GM12878 (cell line): Measurements from ENCODE around the gene RPL9. TPM values are rescaled to one million over a fixed set of nuclear protein-coding genes. Genes with fewer than 3 reads are reported as not detected.

Experiments used
- ATAC-seq: fragments of 200-7000 bp; cut with Tn5 transposase; 3 replicates; pipeline ENCODE4 v1.9.1; 2020; ENCODE audit warnings: mild to moderate bottlenecking, moderate library complexity
- BruUV-seq: library from RNA; stranded (reverse); fragments of 400-500 nt; replicated peaks from 2 replicates; lab custom pipeline; 2021; lab: Mats Ljungman, UMichigan
- CTCF ChIA-PET: fragments of 300-600 bp; sonication (Branson Sonifier 250); formaldehyde crosslinking; extraction: SDS; loops from one replicate; lab custom pipeline; 2021; ENCODE audit warnings: inconsistent platforms; lab: Yijun Ruan, JAX
- POLR2A ChIA-PET: fragments of 350-600 bp; formaldehyde crosslinking; extraction: SDS; loops from one replicate; lab custom pipeline; 2021; ENCODE audit warnings: inconsistent platforms; lab: Charles Lee
- RAD21 ChIA-PET: fragments of 300-600 bp; sonication (Branson Sonifier 250); formaldehyde crosslinking; loops from one replicate; lab custom pipeline; 2023; ENCODE audit warnings: antibody characterized with exemption; ENCODE audit not compliant: unreplicated experiment; lab: Charles Lee
- SMC1A ChIA-PET: fragments of 300-600 bp; sonication (Branson Sonifier 250); formaldehyde crosslinking; loops from one replicate; lab custom pipeline; 2023; ENCODE audit not compliant: unreplicated experiment, uncharacterized antibody; lab: Charles Lee
- DNase-seq: peaks from one replicate; pipeline ENCODE4 v3.0.0-alpha.2; 2011; ENCODE audit warnings: low read depth, low spot score
- FAIRE-seq: peaks from 3 replicates; lab custom pipeline; 2011; peaks lifted over from hg19 to GRCh38; lab: Jason Lieb, UNC
- H2AFZ ChIP-seq: 2 replicates; pipeline ENCODE4 v1.6.0; 2011; ENCODE audit warnings: low read depth, low read length, control low read depth; ENCODE audit not compliant: control insufficient read depth
- H3K27ac ChIP-seq: 2 replicates; pipeline ENCODE4 v1.5.1; 2011; ENCODE audit warnings: control low read depth; ENCODE audit not compliant: control insufficient read depth, insufficient read depth
- H3K27me3 ChIP-seq, 2 experiments: replicated peaks in 1 of 2; 2 replicates each; pipeline versions ENCODE4 v1.6.0 to v1.6.1; 2011; ENCODE audit warnings: low read length in 1 of 2; ENCODE audit not compliant: control insufficient read depth in 2 of 2, insufficient read depth in 2 of 2
- H3K36me3 ChIP-seq, 2 experiments: 2 replicates each; pipeline ENCODE4 v1.5.1; 2011; ENCODE audit warnings: low read length in 1 of 2; ENCODE audit not compliant: control insufficient read depth in 2 of 2, insufficient read depth in 2 of 2
- H3K4me1 ChIP-seq: 2 replicates; pipeline ENCODE4 v1.6.1; 2011; ENCODE audit warnings: mild to moderate bottlenecking, low read length, moderate library complexity, mixed read lengths; ENCODE audit not compliant: control insufficient read depth, insufficient read depth
- H3K4me2 ChIP-seq: 2 replicates; pipeline ENCODE4 v1.6.0; 2011; ENCODE audit warnings: control low read depth; ENCODE audit not compliant: control insufficient read depth, insufficient read depth
- H3K4me3 ChIP-seq: fragments of 200-600 bp; sonication (generic); 2 replicates; pipeline ENCODE4 v1.5.1; 2016
- H3K79me2 ChIP-seq: 2 replicates; pipeline ENCODE4 v1.6.0; 2011; ENCODE audit warnings: low read length; ENCODE audit not compliant: control insufficient read depth, insufficient read depth
- H3K9ac ChIP-seq: 2 replicates; pipeline ENCODE4 v1.8.0; 2011; ENCODE audit warnings: low read length, control low read depth, mixed read lengths; ENCODE audit not compliant: control insufficient read depth, insufficient read depth
- H3K9me3 ChIP-seq: replicated peaks from 3 replicates; pipeline ENCODE4 v1.5.1; 2011; ENCODE audit warnings: mild to moderate bottlenecking, low read length; ENCODE audit not compliant: control insufficient read depth, insufficient read depth
- H4K20me1 ChIP-seq: 2 replicates; pipeline ENCODE4 v1.6.0; 2011; ENCODE audit not compliant: control insufficient read depth, insufficient read depth
- ASH2L ChIP-seq: fragments of 300-600, 200-600 bp; sonication (generic); IDR thresholded peaks from 2 replicates; pipeline ENCODE4 v1.6.1; 2017; ENCODE audit warnings: low read depth, mild to moderate bottlenecking, borderline replicate concordance
- BCLAF1 ChIP-seq: fragments of 450-650 bp; IDR thresholded peaks from 2 replicates; pipeline ENCODE4 v1.6.1; 2017; ENCODE audit warnings: antibody characterized with exemption, mild to moderate bottlenecking, moderate library complexity
- FOXM1 ChIP-seq: IDR thresholded peaks from 2 replicates; pipeline ENCODE4 v1.6.1; 2012; ENCODE audit warnings: low read depth, mild to moderate bottlenecking, inconsistent platforms, low read length, moderate library complexity
- HDAC2 ChIP-seq: fragments of 200-600 bp; sonication (generic); IDR thresholded peaks from 2 replicates; pipeline ENCODE4 v1.6.1; 2017
- IRF3 ChIP-seq: fragments of 450-650 bp; IDR thresholded peaks from 2 replicates; pipeline ENCODE4 v1.6.1; 2014; ENCODE audit warnings: mild to moderate bottlenecking
- JUNB ChIP-seq: IDR thresholded peaks from 2 replicates; pipeline ENCODE4 v1.6.1; 2016; ENCODE audit warnings: antibody characterized with exemption, mild to moderate bottlenecking
- REST ChIP-seq: IDR thresholded peaks from 2 replicates; pipeline ENCODE4 v1.6.1; 2012; ENCODE audit warnings: mild to moderate bottlenecking, low read depth, low read length
- ZNF24 ChIP-seq: fragments of 450-650 bp; IDR thresholded peaks from 2 replicates; pipeline ENCODE4 v1.6.1; 2017; ENCODE audit warnings: antibody characterized with exemption, mild to moderate bottlenecking
- ZNF384 ChIP-seq: IDR thresholded peaks from 2 replicates; pipeline ENCODE4 v1.6.1; 2012; ENCODE audit warnings: low read depth, mild to moderate bottlenecking, low read length, improper control_type of control experiment, borderline replicate concordance
- WGBS: methylation state at CpG from one replicate; pipeline ENCODE4 v1.1.6; 2016; ENCODE audit warnings: low lambda C conversion rate; ENCODE audit not compliant: insufficient replicate concordance, insufficient coverage; ENCODE audit errors: missing lambda C conversion rate; 5-methylcytosine and 5-hydroxymethylcytosine counted together
- in situ Hi-C: fragments of 300-500 bp; cut with MboI; formaldehyde crosslinking; loops from 9 replicates; pipeline ENCODE4 v1.14.3; 2018; ENCODE audit warnings: mixed read lengths
- intact Hi-C: fragments of 100-400 bp; cut with micrococcal nuclease; formaldehyde crosslinking; loops from one replicate; pipeline ENCODE4 v1.14.2; 2022; ENCODE audit not compliant: unreplicated experiment
- polyA plus RNA-seq, 11 experiments: library from polyadenylated mRNA; depleted of rRNA in 4 of 11; unstranded in 6 of 11; stranded (reverse) in 5 of 11; fragments of >200 nt; fragmentation: Nextera tagmentation in 4 of 11; fragmentation: Illumina TruSeq in 1 of 11; extraction: Ambion mirVana in 4 of 11; extraction: Trizol in 1 of 11; gene quantifications; 1 replicate in 1 of 11; 2 replicates in 10 of 11; pipeline versions ENCODE4 v1.2.1 to v1.2.3, GENCODE V29; 2011 to 2016; ENCODE audit warnings: inconsistent platforms in 2 of 11, missing spikeins in 2 of 11, low read depth in 1 of 11
- total RNA-seq, 4 experiments: library from RNA; depleted of rRNA in 3 of 4; stranded (reverse); fragments of >200 nt in 3 of 4; fragmentation: Illumina TruSeq in 1 of 4; extraction: Trizol in 1 of 4; gene quantifications; 2 replicates each; pipeline versions ENCODE4 v1.2.1 to v1.2.3, GENCODE V29; 2013 to 2021
- TF ChIP-seq, protein P1 (sequence below): IDR thresholded peaks from 2 replicates; pipeline ENCODE4 v1.6.1; 2011; ENCODE audit warnings: borderline replicate concordance, low read depth, mild to moderate bottlenecking, moderate library complexity, mixed read lengths, low read length; ENCODE audit not compliant: insufficient read depth; ENCODE audit errors: extremely low read length
- TF ChIP-seq, protein P2 (sequence below): IDR thresholded peaks from 2 replicates; pipeline ENCODE4 v1.6.1; 2012; ENCODE audit warnings: low read depth, low read length, improper control_type of control experiment

RPL9 gene
- total and polyA plus RNA-seq, 10 of the 15 experiments (the other 5 are each of a cell fraction or from before 2014, with no cell fraction given): 1,006 to 4,767 (median 2,910) TPM

GRCh38 chr4:39407584-39407885 is 51.2 kb downstream of the RPL9 start (continued):
- no peak for TF ChIP-seq ASH2L
- TF ChIP-seq, protein P1, sequence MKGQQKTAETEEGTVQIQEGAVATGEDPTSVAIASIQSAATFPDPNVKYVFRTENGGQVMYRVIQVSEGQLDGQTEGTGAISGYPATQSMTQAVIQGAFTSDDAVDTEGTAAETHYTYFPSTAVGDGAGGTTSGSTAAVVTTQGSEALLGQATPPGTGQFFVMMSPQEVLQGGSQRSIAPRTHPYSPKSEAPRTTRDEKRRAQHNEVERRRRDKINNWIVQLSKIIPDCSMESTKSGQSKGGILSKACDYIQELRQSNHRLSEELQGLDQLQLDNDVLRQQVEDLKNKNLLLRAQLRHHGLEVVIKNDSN: no peak

GRCh38 chr4:39406763-39407583 is 51.7 kb downstream of the RPL9 start, which contains the start of gene KLB:
TSS of gene KLB (plus strand) at chr4:39406930. CDS start at chr4:39406950, 20 bp downstream.
- 56% methylated on average over 12 of the region's 12 CpGs for WGBS
- H3K4me1 ChIP-seq: no peaks in the 10 kb centered on the region
- TF ChIP-seq JUNB: no peak
- TF ChIP-seq ZNF24: no peak
- no peak for TF ChIP-seq BCLAF1
- no peak for TF ChIP-seq ZNF384
- TF ChIP-seq IRF3: no peak
- no peak for TF ChIP-seq FOXM1
- TF ChIP-seq, protein P2, sequence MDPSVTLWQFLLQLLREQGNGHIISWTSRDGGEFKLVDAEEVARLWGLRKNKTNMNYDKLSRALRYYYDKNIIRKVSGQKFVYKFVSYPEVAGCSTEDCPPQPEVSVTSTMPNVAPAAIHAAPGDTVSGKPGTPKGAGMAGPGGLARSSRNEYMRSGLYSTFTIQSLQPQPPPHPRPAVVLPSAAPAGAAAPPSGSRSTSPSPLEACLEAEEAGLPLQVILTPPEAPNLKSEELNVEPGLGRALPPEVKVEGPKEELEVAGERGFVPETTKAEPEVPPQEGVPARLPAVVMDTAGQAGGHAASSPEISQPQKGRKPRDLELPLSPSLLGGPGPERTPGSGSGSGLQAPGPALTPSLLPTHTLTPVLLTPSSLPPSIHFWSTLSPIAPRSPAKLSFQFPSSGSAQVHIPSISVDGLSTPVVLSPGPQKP: no peak
- no peak for TF ChIP-seq HDAC2
- no peak for TF ChIP-seq REST
- no peaks in the 10 kb centered on the region for H3K79me2 ChIP-seq
- SMC1A ChIA-PET: interaction anchor here (0.6 to 1.3 kb wide), 4 partner anchors 38 to 504 kb away, joined by 3 to 4 read pairs (median 4); no protein-coding TSS in a partner anchor
- FAIRE-seq: no peak
- in situ Hi-C loops: no loop called here
- DNase-seq: no peak
- no peak for ATAC-seq
- no peak within 1 kb of the TSS for H2AFZ ChIP-seq
- H4K20me1 ChIP-seq: no peaks in the 10 kb centered on the region
- intact Hi-C loops: no loop called here
- H3K27ac ChIP-seq: no peak within 1 kb of the TSS
- no peak within 1 kb of the TSS for H3K4me3 ChIP-seq
- RAD21 ChIA-PET: interaction anchor here (1.1 kb wide), 1 partner anchor 13 kb away, joined by 8 read pairs; no protein-coding TSS in a partner anchor
- no peak within 1 kb of the TSS for H3K4me2 ChIP-seq
- no peak within 1 kb of the TSS for H3K9ac ChIP-seq
- no TSS peak for BruUV-seq
- H3K36me3 ChIP-seq: no peaks in the 10 kb centered on the region
- H3K9me3 ChIP-seq: no peaks in the 10 kb centered on the region
- POLR2A ChIA-PET: interaction anchor here (1.1 kb wide), 1 partner anchor 10 kb away, joined by 5 read pairs; no protein-coding TSS in a partner anchor
- H3K27me3 ChIP-seq: no peaks in the 10 kb centered on the region; a peak in 1 of 4 replicates
- CTCF ChIA-PET: interaction anchor here (1.1 to 1.2 kb wide), 3 partner anchors 10 to 273 kb away, joined by 3 to 4 read pairs (median 3); no protein-coding TSS in a partner anchor
